Renal cortical epithelial cell (primary cell): ENCODE measurements around the gene COL3A1. TPM values are rescaled to one million over a fixed set of nuclear protein-coding genes. Genes with fewer than 3 reads are reported as not detected.

ENCODE experiments used
- DNase-seq: peaks from one replicate; pipeline ENCODE4 v3.0.0-alpha.2; 2011; ENCODE audit warnings: low read depth
- total RNA-seq: library from RNA; depleted of rRNA; stranded (reverse); fragments of >200 nt; gene quantifications from 2 replicates; pipeline ENCODE4 v1.2.3, GENCODE V29; 2014

COL3A1 gene
- total RNA-seq, 1 donor from 2014 or later = 1.6 TPM

GRCh38 chr2:188975497-188976102, 1.4 kb downstream of the COL3A1 start:
- DNase-seq = no peak

GRCh38 chr2:188976545-188977268, 2.5 kb downstream of the COL3A1 start:
- no peak for DNase-seq

- no peak for DNase-seq
Measured at GRCh38 chr2:188977317-188977716, 3.1 kb downstream of the COL3A1 start.

GRCh38 chr2:188978291-188979081, 4.3 kb downstream of the COL3A1 start:
- peak; percentile 67 for DNase-seq

- no peak for DNase-seq
Measured at GRCh38 chr2:188979187-188980114, 5.3 kb downstream of the COL3A1 start.

- DNase-seq = peak; percentile 18
Measured at GRCh38 chr2:188983427-188984064, 9.4 kb downstream of the COL3A1 start.

- DNase-seq = peak; percentile 60
Measured at GRCh38 chr2:188984065-188984491, 9.9 kb downstream of the COL3A1 start.

- no peak for DNase-seq
Measured at GRCh38 chr2:188984680-188985079, 10.5 kb downstream of the COL3A1 start.

GRCh38 chr2:188986839-188987238, 12.7 kb downstream of the COL3A1 start:
- no peak for DNase-seq

- no peak for DNase-seq
Measured at GRCh38 chr2:188993247-188993646, 19.1 kb downstream of the COL3A1 start.

GRCh38 chr2:188997263-188997662, 23.1 kb downstream of the COL3A1 start:
- DNase-seq = no peak

GRCh38 chr2:189000221-189000620, 26.0 kb downstream of the COL3A1 start:
- no peak for DNase-seq

- DNase-seq = peak; percentile 14
Measured at GRCh38 chr2:189002079-189002478, 27.9 kb downstream of the COL3A1 start.

GRCh38 chr2:189008555-189009262, 34.5 kb downstream of the COL3A1 start:
- no peak for DNase-seq

- DNase-seq = no peak
Measured at GRCh38 chr2:189010536-189010935, 36.4 kb downstream of the COL3A1 start.

- DNase-seq = no peak
Measured at GRCh38 chr2:189012351-189012750, 38.2 kb downstream of the COL3A1 start.

GRCh38 chr2:189013031-189013430, 38.9 kb downstream of the COL3A1 start:
- DNase-seq = no peak

- no peak for DNase-seq
Measured at GRCh38 chr2:189013671-189014448, 39.7 kb downstream of the COL3A1 start.

- peak; percentile 60 for DNase-seq
Measured at GRCh38 chr2:189014449-189015138, 40.4 kb downstream of the COL3A1 start.
